HG03064 (cell line): ENCODE measurements around the gene UNC5A.

Source experiments
- ATAC-seq: cut with Tn5 transposase; IDR thresholded peaks from one replicate; pipeline ENCODE4 v1.9.1; 2021; ENCODE audit warnings: low read depth; ENCODE audit not compliant: unreplicated experiment

The UNC5A gene

GRCh38 chr5:176912115-176912514, 101.8 kb downstream of the UNC5A start:
- no peak for ATAC-seq

DNA sequence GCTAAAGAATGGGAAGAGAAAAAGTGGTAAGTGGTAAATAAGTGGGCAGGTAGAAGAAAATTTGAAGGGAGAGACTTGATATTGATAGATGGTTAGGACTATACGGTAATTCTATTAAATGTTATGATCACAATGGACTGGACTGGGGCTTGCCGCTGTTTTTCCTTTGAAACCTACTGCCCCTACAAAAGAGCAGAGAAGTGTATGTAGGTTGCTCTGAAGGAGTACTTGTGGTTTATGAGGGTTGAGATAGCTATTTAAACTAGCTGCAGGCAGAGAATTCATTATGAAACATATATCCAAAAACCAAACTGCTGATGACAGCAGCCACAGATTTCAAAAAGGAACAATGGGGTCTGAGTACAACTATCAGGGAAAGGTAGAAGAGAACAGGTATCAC, 105.5 kb downstream of the UNC5A start:
- ATAC-seq: no peak

- no peak for ATAC-seq
Observed at GRCh38 chr5:176916337-176916736, 106.0 kb downstream of the UNC5A start.

- no peak for ATAC-seq
Observed at GRCh38 chr5:176918613-176919012, 108.3 kb downstream of the UNC5A start.

DNA sequence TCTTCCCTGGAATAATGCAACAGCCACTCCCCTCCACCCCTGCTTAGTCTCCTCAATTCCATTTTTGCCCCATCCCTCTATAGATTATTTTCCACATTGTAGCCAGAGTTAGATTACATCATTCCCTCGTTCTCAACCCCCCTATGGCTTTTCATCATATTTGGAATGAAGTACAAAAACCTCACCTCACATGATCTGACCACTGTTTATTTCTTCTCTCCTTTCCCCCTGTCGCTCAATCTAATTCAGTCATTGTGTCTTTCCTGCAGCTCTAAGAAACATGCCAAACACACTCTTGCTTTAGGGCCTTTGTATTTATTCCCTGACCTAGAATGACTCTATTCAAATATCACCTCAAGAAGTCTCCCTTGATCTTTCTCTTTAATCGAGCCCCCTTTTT, 111.4 kb downstream of the UNC5A start:
- no peak for ATAC-seq

DNA sequence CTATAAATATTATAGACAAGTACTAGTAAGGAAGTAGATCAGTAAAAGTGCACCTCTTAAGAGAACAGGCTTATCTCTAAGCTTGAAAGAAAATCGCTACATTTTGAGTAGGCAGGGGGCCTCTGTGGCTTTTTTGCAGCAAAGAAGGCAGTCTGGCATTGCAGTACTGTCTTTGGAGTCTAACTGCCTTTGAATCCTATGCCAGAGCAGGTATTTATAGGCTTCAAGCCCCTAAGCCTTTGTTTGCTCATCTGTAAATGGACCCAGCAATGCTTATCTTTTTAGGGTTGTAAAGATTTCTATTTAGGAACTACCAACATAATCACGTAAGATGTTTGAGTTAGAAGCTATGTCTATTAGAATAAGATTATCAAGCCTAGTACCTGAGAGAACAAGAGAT, 112.5 kb downstream of the UNC5A start:
- no peak for ATAC-seq

GRCh38 chr5:176927562-176927961, 117.2 kb downstream of the UNC5A start:
- ATAC-seq: no peak

GRCh38 chr5:176929654-176930053, 119.3 kb downstream of the UNC5A start:
- no peak for ATAC-seq
